ENCODE measurements around the gene GCM1. TPM values are rescaled to one million over a fixed set of nuclear protein-coding genes. Genes with fewer than 3 reads are reported as not detected.
"Not testable (repeated sequence)": the region's sequence is repeated elsewhere in the genome, so short reads cannot be mapped to it uniquely, and the experiment has no call there.

Gene GCM1
- total RNA-seq, 1 donor from 2014 or later: not detected

GRCh38 chr6:53161481-53162009, 12.9 kb upstream of the GCM1 start:
- peaks cover 6% of the 10 kb centered on the region for H3K9me3 Mint-ChIP-seq (ENCODE audit: unreplicated experiment)
- H3K36me3 Mint-ChIP-seq (ENCODE audit: unreplicated experiment): no peaks in the 10 kb centered on the region
- DNase-seq (ENCODE audit: extremely low spot score, unreplicated experiment): no peak
- H3K4me3 Mint-ChIP-seq (ENCODE audit: unreplicated experiment): no peak overlapping the region
- no peak for TF ChIP-seq CTCF (IDR thresholded peaks at IDR 0.05)
- peaks cover 7% of the 10 kb centered on the region for H3K4me1 Mint-ChIP-seq (ENCODE audit: unreplicated experiment)
- no peaks in the 10 kb centered on the region for H3K27me3 Mint-ChIP-seq (ENCODE audit: unreplicated experiment)
- no peak overlapping the region for H3K27ac Mint-ChIP-seq (ENCODE audit: unreplicated experiment)

GRCh38 chr6:53159558-53159957, 10.9 kb upstream of the GCM1 start:
- TF ChIP-seq CTCF (IDR thresholded peaks at IDR 0.05): no peak
- Mint-ChIP-seq H3K27ac (ENCODE audit: unreplicated experiment) (no peak overlapping the region), H3K9me3 (ENCODE audit: unreplicated experiment) (peaks cover 6% of the 10 kb centered on the region), H3K4me1 (ENCODE audit: unreplicated experiment) (peaks cover 7% of the 10 kb centered on the region), H3K4me3 (ENCODE audit: unreplicated experiment) (no peak overlapping the region), H3K36me3 (ENCODE audit: unreplicated experiment) (no peaks in the 10 kb centered on the region), H3K27me3 (ENCODE audit: unreplicated experiment) (no peaks in the 10 kb centered on the region)
- no peak for DNase-seq (ENCODE audit: extremely low spot score, unreplicated experiment)

GRCh38 chr6:53158076-53158475, 9.4 kb upstream of the GCM1 start:
- H3K27me3 Mint-ChIP-seq (ENCODE audit: unreplicated experiment): not testable (repeated sequence)

GRCh38 chr6:53155279-53155678, 6.6 kb upstream of the GCM1 start:
- not testable (repeated sequence) for H3K36me3 Mint-ChIP-seq (ENCODE audit: unreplicated experiment); H3K27me3 Mint-ChIP-seq (ENCODE audit: unreplicated experiment); H3K4me1 Mint-ChIP-seq (ENCODE audit: unreplicated experiment); H3K9me3 Mint-ChIP-seq (ENCODE audit: unreplicated experiment); H3K4me3 Mint-ChIP-seq (ENCODE audit: unreplicated experiment); DNase-seq (ENCODE audit: extremely low spot score, unreplicated experiment); H3K27ac Mint-ChIP-seq (ENCODE audit: unreplicated experiment)

More at GRCh38 chr6:53158076-53158475, 9.4 kb upstream of the GCM1 start:
- not testable (repeated sequence) for H3K4me1 Mint-ChIP-seq (ENCODE audit: unreplicated experiment); H3K36me3 Mint-ChIP-seq (ENCODE audit: unreplicated experiment); H3K9me3 Mint-ChIP-seq (ENCODE audit: unreplicated experiment); H3K4me3 Mint-ChIP-seq (ENCODE audit: unreplicated experiment); H3K27ac Mint-ChIP-seq (ENCODE audit: unreplicated experiment); DNase-seq (ENCODE audit: extremely low spot score, unreplicated experiment)

- H3K4me3 Mint-ChIP-seq (ENCODE audit: unreplicated experiment): no peak overlapping the region
- H3K36me3 Mint-ChIP-seq (ENCODE audit: unreplicated experiment): no peaks in the 10 kb centered on the region
- H3K27ac Mint-ChIP-seq (ENCODE audit: unreplicated experiment): no peak overlapping the region
These were observed 6.2 kb upstream of the GCM1 start for GRCh38 chr6:53154794-53155193.

GRCh38 chr6:53154071-53154470, 5.4 kb upstream of the GCM1 start:
- DNase-seq (ENCODE audit: extremely low spot score, unreplicated experiment): no peak
- no peaks in the 10 kb centered on the region for H3K9me3 Mint-ChIP-seq (ENCODE audit: unreplicated experiment)
- no peaks in the 10 kb centered on the region for H3K36me3 Mint-ChIP-seq (ENCODE audit: unreplicated experiment)
- no peak for TF ChIP-seq CTCF (IDR thresholded peaks at IDR 0.05)
- H3K27ac Mint-ChIP-seq (ENCODE audit: unreplicated experiment): no peak overlapping the region
- H3K4me3 Mint-ChIP-seq (ENCODE audit: unreplicated experiment): no peak overlapping the region
- no peaks in the 10 kb centered on the region for H3K4me1 Mint-ChIP-seq (ENCODE audit: unreplicated experiment)
- peaks cover 2% of the 10 kb centered on the region for H3K27me3 Mint-ChIP-seq (ENCODE audit: unreplicated experiment)

More at GRCh38 chr6:53154794-53155193, 6.2 kb upstream of the GCM1 start:
- Mint-ChIP-seq H3K4me1 (ENCODE audit: unreplicated experiment) (no peaks in the 10 kb centered on the region), H3K27me3 (ENCODE audit: unreplicated experiment) (peaks cover 2% of the 10 kb centered on the region), H3K9me3 (ENCODE audit: unreplicated experiment) (no peaks in the 10 kb centered on the region)
- no peak for DNase-seq (ENCODE audit: extremely low spot score, unreplicated experiment)
- TF ChIP-seq CTCF (IDR thresholded peaks at IDR 0.05): no peak
